HG02571 (cell line): ENCODE results near the gene LRRN3.

Experiments used
- ATAC-seq: cut with Tn5 transposase; IDR thresholded peaks from one replicate; pipeline ENCODE4 v1.9.1; 2021; ENCODE audit warnings: mild to moderate bottlenecking, moderate library complexity; ENCODE audit not compliant: unreplicated experiment

LRRN3 gene

GRCh38 chr7:111104710-111105109 lies 13.8 kb downstream of the LRRN3 start:
- no peak for ATAC-seq

GRCh38 chr7:111105269-111105668 lies 14.3 kb downstream of the LRRN3 start:
- ATAC-seq: no peak

- no peak for ATAC-seq
These were observed 16.7 kb downstream of the LRRN3 start for GRCh38 chr7:111107579-111107978.

GRCh38 chr7:111108000-111108399 lies 17.1 kb downstream of the LRRN3 start:
- no peak for ATAC-seq

- ATAC-seq: no peak
These were observed 17.6 kb downstream of the LRRN3 start for GRCh38 chr7:111108496-111108895.

GRCh38 chr7:111112439-111112838 lies 21.5 kb downstream of the LRRN3 start:
- no peak for ATAC-seq

- no peak for ATAC-seq
These were observed 22.5 kb downstream of the LRRN3 start for GRCh38 chr7:111113263-111114017.

- no peak for ATAC-seq
These were observed 25.0 kb downstream of the LRRN3 start for GRCh38 chr7:111115966-111116365.

GRCh38 chr7:111126987-111127386 lies 36.1 kb downstream of the LRRN3 start:
- no peak for ATAC-seq

- no peak for ATAC-seq
These were observed 38.5 kb downstream of the LRRN3 start for GRCh38 chr7:111129435-111129834.

GRCh38 chr7:111132833-111133232 lies 41.9 kb downstream of the LRRN3 start:
- no peak for ATAC-seq

GRCh38 chr7:111137296-111138192 lies 46.6 kb downstream of the LRRN3 start:
- peak; percentile 83 for ATAC-seq

GRCh38 chr7:111138193-111138569 lies 47.3 kb downstream of the LRRN3 start:
- ATAC-seq: peak; percentile 95

- no peak for ATAC-seq
These were observed 47.7 kb downstream of the LRRN3 start for GRCh38 chr7:111138586-111138985.

GRCh38 chr7:111140091-111140865 lies 49.4 kb downstream of the LRRN3 start:
- no peak for ATAC-seq

GRCh38 chr7:111145472-111145871 lies 54.5 kb downstream of the LRRN3 start:
- ATAC-seq: no peak

GRCh38 chr7:111146136-111146535 lies 55.2 kb downstream of the LRRN3 start:
- ATAC-seq: no peak

GRCh38 chr7:111147708-111148533 lies 57.0 kb downstream of the LRRN3 start:
- no peak for ATAC-seq

- ATAC-seq: no peak
These were observed 59.8 kb downstream of the LRRN3 start for GRCh38 chr7:111150709-111151108.

GRCh38 chr7:111159426-111159825 lies 68.5 kb downstream of the LRRN3 start:
- ATAC-seq: no peak
